ENCODE measurements around the gene NFKBIE.

The NFKBIE gene

DNA sequence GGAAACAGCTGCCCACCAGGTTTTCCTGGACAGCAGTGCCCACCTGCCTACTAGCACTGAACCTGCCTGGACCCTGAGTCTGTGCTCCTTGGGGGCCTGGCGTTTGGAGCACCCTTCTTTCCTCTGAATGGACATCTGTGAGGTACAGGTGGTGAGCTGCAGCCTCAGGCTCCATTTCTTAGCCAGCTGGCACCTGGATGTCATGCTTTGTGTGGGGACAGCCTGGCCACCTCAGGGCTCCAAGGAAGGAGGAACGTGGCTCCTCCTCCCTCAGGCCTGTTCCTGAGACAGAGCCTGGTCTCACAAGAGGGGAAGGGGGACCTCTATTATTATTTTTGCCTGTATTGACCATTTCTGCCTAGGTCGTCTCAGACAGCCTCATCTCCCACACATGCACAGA is 13.0 kb upstream of the NFKBIE start:
- TF ChIP-seq POLR2A (IDR thresholded peaks at IDR 0.05; ENCODE audit: low read depth, low read length) (no peak), POLR2AphosphoS5 (IDR thresholded peaks at IDR 0.05; ENCODE audit: low read depth, low read length) (no peak)

DNA sequence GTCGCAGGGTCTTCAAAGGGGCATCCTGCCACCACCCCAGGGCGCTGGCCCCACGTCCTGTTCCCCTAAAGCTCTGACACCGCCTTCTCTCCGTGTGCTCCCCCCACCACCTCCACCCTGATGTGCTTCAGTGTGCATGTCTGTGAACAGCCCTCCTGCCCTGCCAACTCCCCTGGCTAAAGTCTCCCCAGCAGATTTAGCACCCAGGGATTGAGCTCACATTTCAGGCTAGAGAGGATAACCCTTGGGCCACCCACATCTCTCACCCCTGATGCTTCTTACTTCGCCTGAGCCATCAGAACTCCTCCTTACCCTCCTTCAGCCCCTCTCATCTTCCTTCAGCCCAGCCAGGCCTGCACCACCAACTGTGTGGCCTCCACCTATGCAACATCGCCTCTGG is 12.4 kb upstream of the NFKBIE start:
- TF ChIP-seq POLR2A (IDR thresholded peaks at IDR 0.05; ENCODE audit: low read depth, low read length) (no peak), TAF1 (IDR thresholded peaks at IDR 0.05; ENCODE audit: borderline replicate concordance, low read depth, low read length) (no peak), POLR2AphosphoS5 (IDR thresholded peaks at IDR 0.05; ENCODE audit: low read depth, low read length) (no peak)
- no peak for FAIRE-seq
- DNase-seq (ENCODE audit: insufficient read length): no peak

More for the DNA sequence above, 13.0 kb upstream of the NFKBIE start:
- no peak for FAIRE-seq
- no peak for DNase-seq (ENCODE audit: insufficient read length)

DNA sequence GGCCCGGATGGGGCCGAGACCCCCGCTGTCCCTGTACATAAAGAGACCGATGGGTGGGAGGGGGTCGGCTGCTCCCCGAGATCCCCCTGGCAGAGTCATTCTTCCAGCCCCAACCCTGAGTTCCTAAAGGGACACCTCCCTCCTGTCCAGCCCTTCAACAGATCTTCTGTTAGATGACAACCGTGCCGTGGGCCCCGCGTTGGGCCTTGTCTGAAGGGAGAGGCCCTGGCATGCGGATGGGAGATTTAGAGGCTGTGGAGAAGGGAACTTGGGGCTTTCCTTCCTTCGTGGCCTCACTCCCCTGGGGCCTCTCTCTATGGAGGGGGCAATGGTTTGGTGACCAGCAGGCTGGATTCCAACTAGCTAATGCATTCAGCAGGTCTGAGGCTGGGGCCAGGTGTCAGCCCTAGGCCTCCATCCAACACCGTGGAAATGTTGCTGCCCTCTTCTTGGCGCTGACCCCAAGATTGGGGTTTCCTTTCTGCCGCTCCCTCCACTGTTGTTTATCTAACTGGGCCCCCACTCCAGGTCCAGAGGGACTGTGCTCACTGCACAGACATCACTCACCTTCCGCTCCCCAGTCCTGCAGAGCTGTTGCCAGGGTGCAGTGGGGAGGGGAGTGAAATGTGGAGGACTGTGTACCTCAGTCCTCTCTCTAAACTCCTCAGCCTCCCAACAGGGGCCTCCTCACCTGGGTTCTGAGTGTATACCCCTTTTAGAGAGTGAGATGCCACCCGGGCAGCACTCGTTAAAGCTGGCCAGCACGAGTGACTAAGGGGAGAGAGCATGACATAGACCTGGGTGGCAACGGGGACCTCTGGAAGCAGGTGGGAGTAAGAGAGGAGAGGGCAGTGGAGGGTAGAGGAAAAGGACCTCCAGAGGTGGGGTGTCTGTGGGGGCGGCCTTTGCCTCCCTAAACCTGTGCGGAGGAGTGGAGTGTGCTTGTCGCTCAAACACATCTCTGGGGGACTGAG is 11.6 kb upstream of the NFKBIE start:
- TF ChIP-seq POLR2AphosphoS5 (IDR thresholded peaks at IDR 0.05; ENCODE audit: low read depth, low read length): no peak
- DNase-seq (ENCODE audit: insufficient read length) (no peak), FAIRE-seq (no peak)

DNA sequence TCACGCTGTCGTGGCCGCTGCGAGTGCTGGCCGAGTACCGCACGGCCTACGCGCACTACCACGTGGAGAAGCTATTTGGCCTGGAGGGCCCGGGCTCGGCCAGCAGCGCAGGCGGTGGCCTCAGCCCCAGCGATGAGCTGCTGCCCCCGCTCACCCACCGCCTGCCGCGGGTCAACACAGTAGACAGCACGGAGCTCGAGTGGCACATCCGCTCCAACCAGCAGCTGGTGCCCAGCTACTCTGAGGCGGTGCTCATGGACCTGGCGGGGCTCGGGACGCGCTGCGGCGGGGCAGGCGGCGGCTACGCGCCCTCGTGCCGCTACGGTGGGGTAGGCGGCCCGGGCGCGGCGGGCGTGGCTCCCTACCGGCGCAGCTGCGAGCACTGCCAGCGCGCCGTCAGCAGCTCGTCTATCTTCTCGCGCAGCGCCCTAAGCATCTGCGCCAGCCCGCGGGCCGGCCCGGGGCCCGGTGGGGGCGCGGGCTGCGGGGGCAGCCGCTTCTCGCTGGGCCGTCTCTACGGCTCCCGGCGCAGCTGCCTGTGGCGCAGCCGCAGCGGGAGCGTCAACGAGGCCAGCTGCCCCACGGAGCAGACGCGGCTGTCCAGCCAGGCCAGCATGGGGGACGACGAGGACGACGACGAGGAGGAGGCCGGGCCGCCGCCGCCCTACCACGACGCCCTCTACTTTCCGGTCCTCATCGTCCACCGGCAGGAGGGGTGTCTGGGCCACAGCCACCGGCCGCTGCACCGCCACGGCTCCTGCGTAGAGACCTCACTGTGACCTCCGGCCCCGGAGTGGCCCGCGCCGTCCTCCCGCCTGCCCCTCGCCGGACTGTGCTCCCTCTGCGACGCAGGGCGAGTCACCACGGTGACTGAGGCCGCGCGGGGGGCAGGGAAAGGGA is 10.6 kb upstream of the NFKBIE start:
- FAIRE-seq (no peak), DNase-seq (ENCODE audit: insufficient read length) (no peak)
- TF ChIP-seq TAF1 (IDR thresholded peaks at IDR 0.05; ENCODE audit: borderline replicate concordance, low read depth, low read length): no peak
- TF ChIP-seq POLR2AphosphoS5 (IDR thresholded peaks at IDR 0.05; ENCODE audit: low read depth, low read length): no peak
- no peak for TF ChIP-seq POLR2A (IDR thresholded peaks at IDR 0.05; ENCODE audit: low read depth, low read length)

DNA sequence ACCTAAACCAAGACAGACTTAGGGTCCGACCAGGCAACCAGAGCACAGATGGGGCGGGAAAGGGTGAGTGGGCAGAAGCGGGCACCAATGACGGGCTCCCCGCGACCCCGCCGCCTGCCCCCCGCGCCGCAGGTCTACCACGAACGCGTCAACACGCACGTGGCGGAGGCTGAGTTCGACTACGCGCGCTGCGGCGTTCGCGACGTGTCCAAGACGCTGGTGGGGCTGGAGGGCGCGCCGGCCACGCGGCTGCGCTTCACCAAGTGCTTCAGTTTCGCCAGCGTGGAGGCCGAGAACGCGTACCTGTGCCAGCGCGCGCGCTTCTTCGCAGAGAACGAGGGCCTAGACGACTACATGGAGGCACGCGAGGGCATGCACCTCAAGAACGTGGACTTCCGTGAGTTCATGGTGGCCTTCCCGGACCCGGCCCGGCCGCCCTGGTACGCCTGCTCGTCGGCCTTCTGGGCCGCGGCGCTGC is 10.0 kb upstream of the NFKBIE start:
- DNase-seq (ENCODE audit: insufficient read length) (no peak), FAIRE-seq (no peak)

DNA sequence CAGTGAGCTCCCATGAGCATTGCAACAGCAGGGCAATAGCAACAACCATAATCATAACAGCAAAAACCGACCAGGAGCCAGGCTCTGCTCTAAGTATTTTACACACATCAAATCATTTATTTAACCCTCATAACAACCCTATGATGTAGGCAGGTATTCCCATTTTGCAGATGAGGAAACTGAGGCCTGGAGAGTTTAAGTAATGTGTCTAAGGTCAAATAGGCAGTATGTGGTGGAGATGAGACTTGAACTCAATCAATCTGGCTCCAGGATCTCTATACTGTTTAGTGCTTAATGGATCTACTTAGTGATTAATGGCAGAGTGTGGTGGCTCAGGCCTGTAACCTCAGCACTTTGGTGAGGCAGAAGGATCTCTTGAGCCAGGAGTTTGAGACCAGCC is 8.3 kb upstream of the NFKBIE start:
- FAIRE-seq (no peak), DNase-seq (ENCODE audit: insufficient read length) (no peak)
- TF ChIP-seq POLR2A (IDR thresholded peaks at IDR 0.05; ENCODE audit: low read depth, low read length) (no peak), TAF1 (IDR thresholded peaks at IDR 0.05; ENCODE audit: borderline replicate concordance, low read depth, low read length) (no peak), POLR2AphosphoS5 (IDR thresholded peaks at IDR 0.05; ENCODE audit: low read depth, low read length) (no peak)

More for the DNA sequence above, 10.0 kb upstream of the NFKBIE start:
- TF ChIP-seq POLR2A (IDR thresholded peaks at IDR 0.05; ENCODE audit: low read depth, low read length) (no peak), POLR2AphosphoS5 (IDR thresholded peaks at IDR 0.05; ENCODE audit: low read depth, low read length) (no peak), TAF1 (IDR thresholded peaks at IDR 0.05; ENCODE audit: borderline replicate concordance, low read depth, low read length) (no peak)

DNA sequence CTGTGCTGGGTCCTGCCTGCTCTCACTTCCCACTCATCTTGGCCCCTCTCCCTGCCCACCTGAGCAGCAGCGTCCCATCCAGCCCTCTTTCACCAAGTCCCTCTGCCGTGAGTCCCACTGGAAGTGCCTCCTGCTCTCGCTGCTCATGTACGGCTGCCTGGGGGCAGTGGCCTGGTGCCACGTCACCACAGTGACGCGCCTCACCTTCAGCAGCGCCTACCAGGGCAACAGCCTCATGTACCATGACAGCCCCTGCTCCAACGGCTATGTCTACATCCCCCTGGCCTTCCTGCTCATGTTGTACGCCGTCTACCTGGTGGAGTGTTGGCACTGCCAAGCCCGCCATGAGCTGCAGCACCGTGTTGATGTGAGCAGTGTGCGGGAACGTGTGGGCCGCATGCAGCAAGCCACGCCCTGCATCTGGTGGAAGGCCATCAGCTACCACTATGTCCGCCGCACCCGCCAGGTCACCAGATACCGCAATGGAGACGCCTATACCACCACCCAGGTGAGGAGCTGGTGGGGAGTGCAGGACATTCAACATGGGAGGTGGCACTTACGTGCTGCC is 7.7 kb upstream of the NFKBIE start:
- no peak for TF ChIP-seq TAF1 (IDR thresholded peaks at IDR 0.05; ENCODE audit: borderline replicate concordance, low read depth, low read length)
- TF ChIP-seq POLR2A (IDR thresholded peaks at IDR 0.05; ENCODE audit: low read depth, low read length): no peak
- no peak for TF ChIP-seq POLR2AphosphoS5 (IDR thresholded peaks at IDR 0.05; ENCODE audit: low read depth, low read length)
- FAIRE-seq: no peak
- no peak for DNase-seq (ENCODE audit: insufficient read length)

DNA sequence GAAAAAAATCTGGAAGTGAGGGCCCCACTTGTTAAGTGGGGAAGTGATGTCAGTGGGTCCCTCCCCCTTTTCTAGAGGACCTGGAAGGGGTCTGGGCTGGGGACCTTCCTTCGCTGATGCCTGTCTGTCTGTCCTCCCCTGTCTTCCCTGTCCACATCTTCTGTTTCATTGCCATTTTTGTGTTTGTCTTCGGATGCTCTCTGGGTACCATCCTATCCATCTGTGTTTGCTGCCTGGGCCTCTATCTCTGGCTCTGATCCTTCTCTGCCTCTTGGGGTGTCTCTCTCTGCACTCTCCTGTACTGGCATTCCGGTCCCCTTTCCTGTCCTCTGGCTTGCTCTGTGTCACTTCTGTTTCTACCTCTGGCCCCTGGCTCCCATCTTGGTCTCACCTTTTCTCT is 7.2 kb upstream of the NFKBIE start:
- FAIRE-seq: no peak
- DNase-seq (ENCODE audit: insufficient read length): no peak
- no peak for TF ChIP-seq POLR2AphosphoS5 (IDR thresholded peaks at IDR 0.05; ENCODE audit: low read depth, low read length)
- TF ChIP-seq TAF1 (IDR thresholded peaks at IDR 0.05; ENCODE audit: borderline replicate concordance, low read depth, low read length): no peak
- TF ChIP-seq POLR2A (IDR thresholded peaks at IDR 0.05; ENCODE audit: low read depth, low read length): no peak

DNA sequence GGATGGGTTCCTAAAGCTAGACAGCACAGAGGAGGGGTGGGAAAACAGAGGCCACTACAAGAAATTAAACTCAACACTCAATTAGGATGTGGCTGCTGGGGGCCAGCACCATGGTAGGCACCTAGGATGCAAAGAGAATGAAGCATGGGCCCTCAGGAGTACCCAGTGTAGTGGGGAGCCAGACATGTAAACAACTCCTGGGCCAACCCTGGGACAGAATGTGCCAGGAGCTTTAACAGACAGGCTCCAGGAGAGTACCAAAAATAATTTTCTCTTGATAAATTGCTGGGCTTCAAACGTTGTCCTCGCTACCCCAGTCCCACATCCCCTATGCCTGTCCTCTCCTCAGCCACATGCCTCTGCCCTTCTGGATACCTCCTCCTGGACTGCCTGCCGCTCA is 6.6 kb upstream of the NFKBIE start:
- DNase-seq (ENCODE audit: insufficient read length): no peak
- TF ChIP-seq POLR2AphosphoS5 (IDR thresholded peaks at IDR 0.05; ENCODE audit: low read depth, low read length) (no peak), POLR2A (IDR thresholded peaks at IDR 0.05; ENCODE audit: low read depth, low read length) (no peak), TAF1 (IDR thresholded peaks at IDR 0.05; ENCODE audit: borderline replicate concordance, low read depth, low read length) (no peak)
- no peak for FAIRE-seq

DNA sequence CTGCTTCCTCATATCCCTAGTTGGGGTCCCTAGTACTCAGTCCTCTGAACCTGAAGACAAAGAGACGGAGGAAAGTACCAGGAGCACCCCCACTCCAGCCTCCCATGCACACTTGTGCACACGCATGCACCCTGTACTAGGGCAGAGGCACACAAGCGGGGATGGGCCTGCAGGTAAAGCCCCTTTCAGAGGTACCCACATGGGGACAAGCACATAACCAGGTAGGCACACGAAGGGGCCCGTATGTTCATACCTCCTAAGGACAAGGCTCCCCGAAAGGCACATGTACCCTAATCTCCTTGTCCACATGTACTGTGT is 6.0 kb upstream of the NFKBIE start:
- TF ChIP-seq POLR2A (IDR thresholded peaks at IDR 0.05; ENCODE audit: low read depth, low read length) (no peak), TAF1 (IDR thresholded peaks at IDR 0.05; ENCODE audit: borderline replicate concordance, low read depth, low read length) (no peak), POLR2AphosphoS5 (IDR thresholded peaks at IDR 0.05; ENCODE audit: low read depth, low read length) (no peak)
- DNase-seq (ENCODE audit: insufficient read length): no peak
- no peak for FAIRE-seq

All from GM12892 (cell line).